Heart left ventricle (tissue), 16 donors: ENCODE data around the gene MFNG. TPM values are rescaled to one million over a fixed set of nuclear protein-coding genes. Genes with fewer than 3 reads are reported as not detected.
A peak's percentile ranks its signal among the peaks of the same experiment; 100 is the strongest.

Source experiments
- ATAC-seq, 4 donors: fragments of 200-7000 bp; cut with Tn5 transposase; one replicate each; pipeline ENCODE4 v1.9.1; 2020 to 2022; ENCODE audit warnings: moderate library complexity in 4 of 4, mild to moderate bottlenecking in 3 of 4, moderate number of reproducible peaks in 1 of 4
- DNase-seq, 5 donors: peaks; one replicate each; pipeline ENCODE4 v3.0.0-alpha.2; 2020
- H3K27ac ChIP-seq, 12 donors: fragments of 200-600 bp; sonication (generic) in 4 of 12; one replicate each; pipeline versions ENCODE4 v1.5.0 to v1.8.0; 2016 to 2022; ENCODE audit warnings: mild to moderate bottlenecking in 2 of 12
- H3K27me3 ChIP-seq, 9 donors: fragments of 200-600 bp; sonication (generic) in 2 of 9; one replicate each; pipeline versions ENCODE4 v1.5.1 to v1.8.0; 2016 to 2022; ENCODE audit warnings: mild to moderate bottlenecking in 3 of 9
- H3K36me3 ChIP-seq, 9 donors: fragments of 200-600 bp; sonication (generic) in 2 of 9; one replicate each; pipeline versions ENCODE4 v1.5.0 to v1.8.0; 2018 to 2022; ENCODE audit warnings: mild to moderate bottlenecking in 2 of 9
- H3K4me1 ChIP-seq, 12 donors: fragments of 200-600 bp; sonication (generic) in 4 of 12; one replicate each; pipeline versions ENCODE4 v1.5.0 to v1.8.0; 2016 to 2022; ENCODE audit warnings: mild to moderate bottlenecking in 3 of 12
- H3K4me3 ChIP-seq, 12 donors: fragments of 200-600 bp; sonication (generic) in 4 of 12; one replicate each; pipeline versions ENCODE4 v1.5.0 to v1.8.0; 2017 to 2022; ENCODE audit warnings: mild to moderate bottlenecking in 9 of 12, moderate library complexity in 4 of 12
- H3K9me3 ChIP-seq, 12 donors: fragments of 200-600 bp; sonication (generic) in 4 of 12; one replicate each; pipeline versions ENCODE4 v1.5.0 to v1.8.0; 2016 to 2022; ENCODE audit warnings: mild to moderate bottlenecking in 1 of 12
- CTCF ChIP-seq, 12 donors: fragments of 200-600 bp; sonication (generic) in 4 of 12; IDR thresholded peaks; one replicate each; pipeline versions ENCODE4 v1.5.0 to v1.8.0; 2018 to 2022; ENCODE audit warnings: antibody characterized with exemption in 12 of 12, mild to moderate bottlenecking in 5 of 12
- POLR2A ChIP-seq, 2 donors: fragments of 450-650 bp; IDR thresholded peaks; one replicate each; pipeline ENCODE4 v1.6.1; 2017; ENCODE audit warnings: antibody characterized with exemption in 2 of 2, mild to moderate bottlenecking in 2 of 2, moderate library complexity in 2 of 2
- WGBS, 4 donors: extraction: QIAGEN DNeasy Blood & Tissue Kit in 2 of 4; methylation state at CpG; one replicate each; pipeline versions ENCODE4 v1.1.5 to v1.1.7; 2013 to 2018; 5-methylcytosine and 5-hydroxymethylcytosine counted together
- intact Hi-C, 10 donors: fragments of 100-400 bp; cut with DNase I; formaldehyde crosslinking; loops; one replicate each; pipeline versions ENCODE4 v1.11.1 to v1.14.2; 2022
- polyA plus RNA-seq, 2 donors: library from polyadenylated mRNA; stranded (reverse); fragments of 200-250 nt; gene quantifications; one replicate each; pipeline ENCODE4 v1.2.3, GENCODE V29; 2013
- total RNA-seq, 9 donors: library from RNA; depleted of rRNA in 2 of 9; stranded (reverse); fragments of >200 nt in 2 of 9; fragmentation: NEBNext Ultra II Directional in 3 of 9; extraction: Animal tissue kit (Norgen Biotek cat#: 25700) in 3 of 9; gene quantifications; one replicate each; pipeline versions ENCODE4 v1.1.0 to v1.2.4, GENCODE V29; 2016 to 2023
- donor health status: ischemic (EF 13 %, LVEDD 7.1; RV severe dilation, severe dysfunction).
- donor health status: healthy with polysubstance abuse.
- donor health status: DM: no; HTN: yes; CAD: no.
- donor health status: DM: no; HTN: no; CAD: no.
- donor health status: ischemic (EF 25% LVEDD 6.9; RV normal size, moderate dysfunction).
- donor health status: ischemic (EF 25% LVEDD 5.7; RV mildly dilated, moderate dysfunction).
- donor health status: healthy.
- donor health status: DM: yes; HTN: yes; CAD: no.
- donor health status: ischemic (EF 35%, LVEDD 5.7; RV mildly dilated, moderate dysfunction).
- donor health status: nonischemic (EF 11% LVEDD 7.7; RV severe dilation, severe dysfunction).
- donor health status: DM: yes; HTN: yes; CAD: no.
- donor health status: PGD.
- donor health status: ischemic (EF 29% LVEDD 5.4; RV normal size, mild dysfunction).
- donor health status: nonischemic (EF 23%, LVEDD 6.1; RV moderate dilation, normal function).

MFNG gene
- total and polyA plus RNA-seq, 11 donors = 5.8 to 25.6 (median 9.6) TPM

GRCh38 chr22:37508431-37508992, 22.3 kb upstream of the MFNG start:
- Histone ChIP-seq H3K9me3 (no peaks in the 10 kb centered on the region), H3K4me1 (peaks cover 0 to 84% (median 48%) of the 10 kb centered on the region in 12 donors), H3K27ac (peak overlapping the region; percentile 51 to 86 (median 76)), H3K4me3 (peak overlapping the region in 1 of 12 donors; percentile 4), H3K36me3 (peaks cover 0 to 42% (median 17%) of the 10 kb centered on the region in 9 donors), H3K27me3 (no peaks in the 10 kb centered on the region)
- intact Hi-C loops = no loop called here
- peak; percentile 58 to 84 (median 67) for DNase-seq
- peak; percentile 9 to 69 (median 52) for ATAC-seq
- WGBS, 4 donors = 51 to 71% (median 64%) methylated on average over 19 to 22 of the region's 22 CpGs
- TF ChIP-seq CTCF (IDR thresholded peaks at IDR 0.05) = peak in 11 of 12 donors; percentile 13 to 50 (median 31)
- TF ChIP-seq POLR2A (IDR thresholded peaks at IDR 0.05) = no peak

- no peaks in the 10 kb centered on the region for H3K27me3 ChIP-seq
- H3K4me1 ChIP-seq = peaks cover 0 to 87% (median 55%) of the 10 kb centered on the region in 12 donors
- 92 to 96% (median 95%) methylated on average over 10 of the region's 10 CpGs for WGBS, 4 donors
- intact Hi-C loops = no loop called here
- peaks cover 0 to 48% (median 18%) of the 10 kb centered on the region in 9 donors for H3K36me3 ChIP-seq
- H3K4me3 ChIP-seq = no peak overlapping the region
- TF ChIP-seq CTCF (IDR thresholded peaks at IDR 0.05) (no peak), POLR2A (IDR thresholded peaks at IDR 0.05) (no peak)
- ATAC-seq (no peak), DNase-seq (no peak)
- peak overlapping the region in 9 of 12 donors; percentile 69 to 86 (median 80) for H3K27ac ChIP-seq
- H3K9me3 ChIP-seq = no peaks in the 10 kb centered on the region
These were observed 21.5 kb upstream of the MFNG start for GRCh38 chr22:37507731-37508130.

- Histone ChIP-seq H3K27me3 (no peaks in the 10 kb centered on the region), H3K36me3 (peaks cover 0 to 50% (median 18%) of the 10 kb centered on the region in 9 donors), H3K27ac (peak overlapping the region in 8 of 12 donors; percentile 5 to 88 (median 46)), H3K9me3 (no peaks in the 10 kb centered on the region), H3K4me3 (no peak overlapping the region), H3K4me1 (peaks cover 0 to 90% (median 58%) of the 10 kb centered on the region in 12 donors)
- WGBS, 4 donors = 61 to 89% (median 79%) methylated on average over 9 to 14 of the region's 14 CpGs
- DNase-seq = peak in 1 of 5 donors; percentile 52
- no peak for ATAC-seq
- TF ChIP-seq POLR2A (IDR thresholded peaks at IDR 0.05) (no peak), CTCF (IDR thresholded peaks at IDR 0.05) (no peak)
- intact Hi-C loops = no loop called here
These were observed 19.8 kb upstream of the MFNG start for GRCh38 chr22:37505989-37506388.

- no peaks in the 10 kb centered on the region for H3K27me3 ChIP-seq
- no peaks in the 10 kb centered on the region for H3K9me3 ChIP-seq
- peaks cover 0 to 90% (median 61%) of the 10 kb centered on the region in 12 donors for H3K4me1 ChIP-seq
- TF ChIP-seq POLR2A (IDR thresholded peaks at IDR 0.05) (no peak), CTCF (IDR thresholded peaks at IDR 0.05) (no peak)
- no peak overlapping the region for H3K4me3 ChIP-seq
- ATAC-seq (no peak), DNase-seq (no peak)
- peaks cover 0 to 50% (median 18%) of the 10 kb centered on the region in 9 donors for H3K36me3 ChIP-seq
- 91 to 96% (median 92%) methylated on average over 4 of the region's 4 CpGs for WGBS, 4 donors
- intact Hi-C loops = no loop called here
- H3K27ac ChIP-seq = peak overlapping the region in 8 of 12 donors; percentile 5 to 88 (median 46)
These were observed 19.4 kb upstream of the MFNG start for GRCh38 chr22:37505565-37505964.
